NCI-H774 (cell line): ENCODE data around the gene HSF4.

ENCODE experiments used
- DNase-seq: peaks from one replicate; lab custom pipeline; 2025; lab: John Stamatoyannopoulos, UW

Gene HSF4

DNA sequence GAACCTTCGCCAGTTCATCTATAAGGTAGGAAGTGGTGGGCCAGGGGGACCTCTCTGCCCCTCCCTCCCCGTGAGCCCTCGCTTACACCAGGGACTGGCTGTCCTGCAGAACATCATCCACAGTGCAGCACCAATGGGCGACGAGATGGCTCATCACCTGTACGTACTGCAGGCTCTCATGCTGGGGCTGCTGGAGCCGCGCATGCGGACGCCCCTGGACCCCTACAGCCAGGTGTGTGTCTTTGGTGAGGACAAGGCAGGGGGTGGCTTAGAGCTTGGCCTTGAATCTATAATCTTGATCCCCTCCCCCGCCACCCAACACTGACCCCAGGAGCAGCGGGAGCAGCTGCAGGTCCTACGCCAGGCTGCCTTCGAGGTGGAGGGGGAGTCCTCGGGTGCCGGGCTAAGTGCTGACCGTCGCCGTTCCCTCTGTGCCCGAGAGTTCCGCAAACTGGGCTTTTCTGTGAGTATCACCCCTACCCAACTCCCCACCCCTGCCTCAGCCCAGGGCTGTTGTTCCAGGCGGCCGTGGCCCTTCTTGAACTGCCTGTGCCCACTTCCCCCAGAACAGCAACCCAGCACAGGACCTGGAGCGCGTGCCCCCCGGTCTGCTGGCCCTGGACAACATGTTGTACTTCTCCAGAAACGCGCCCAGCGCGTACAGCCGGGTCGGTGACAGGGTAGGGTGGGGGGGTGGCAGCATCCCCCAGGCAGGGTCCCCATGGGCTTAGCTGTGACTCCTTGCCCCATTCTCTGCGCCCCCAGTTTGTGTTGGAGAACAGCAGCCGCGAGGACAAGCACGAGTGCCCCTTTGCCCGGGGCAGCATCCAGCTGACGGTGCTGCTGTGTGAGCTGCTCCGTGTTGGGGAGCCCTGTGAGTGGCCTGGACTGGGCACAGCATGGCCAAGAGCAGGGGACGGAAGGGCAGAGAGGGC is 37.1 kb downstream of the HSF4 start:
- no peak for DNase-seq

DNA sequence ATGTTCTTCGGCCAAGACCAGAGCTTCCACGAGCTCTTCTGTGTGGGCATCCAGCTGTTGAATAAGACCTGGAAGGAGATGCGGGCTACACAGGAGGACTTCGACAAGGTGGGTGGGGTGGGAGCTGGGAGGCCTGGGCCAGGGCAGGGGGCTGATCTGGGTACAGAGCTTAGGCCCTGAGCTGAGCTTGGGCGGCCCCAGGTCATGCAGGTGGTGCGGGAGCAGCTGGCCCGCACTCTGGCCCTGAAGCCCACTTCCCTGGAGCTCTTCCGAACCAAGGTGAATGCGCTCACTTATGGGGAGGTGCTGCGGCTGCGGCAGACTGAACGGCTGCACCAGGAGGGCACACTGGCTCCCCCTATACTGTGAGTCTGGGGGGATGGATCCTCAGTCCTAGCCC is 37.9 kb downstream of the HSF4 start:
- no peak for DNase-seq

DNA sequence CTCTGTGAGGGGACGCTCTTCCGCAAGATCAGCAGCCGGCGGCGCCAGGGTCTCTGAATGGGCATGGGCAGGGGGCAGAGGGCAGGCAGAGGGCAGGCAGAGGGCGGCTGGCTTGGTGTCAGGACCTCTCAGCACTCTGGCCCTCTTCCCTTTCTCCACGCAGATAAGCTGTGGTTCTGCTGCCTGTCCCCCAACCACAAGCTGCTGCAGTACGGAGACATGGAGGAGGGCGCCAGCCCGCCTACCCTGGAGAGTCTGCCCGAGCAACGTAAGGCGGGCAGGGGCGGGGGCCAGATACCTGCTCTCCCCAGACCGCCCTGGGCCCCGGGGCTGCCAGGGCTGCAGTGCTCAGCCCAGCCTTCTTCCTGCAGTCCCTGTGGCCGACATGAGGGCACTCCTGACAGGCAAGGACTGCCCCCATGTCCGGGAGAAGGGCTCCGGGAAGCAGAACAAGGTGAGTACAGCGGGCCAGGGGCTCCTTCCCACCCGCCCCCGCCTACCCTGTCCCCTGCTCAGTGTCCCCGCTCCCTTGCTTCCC is 38.5 kb downstream of the HSF4 start:
- DNase-seq = no peak

DNA sequence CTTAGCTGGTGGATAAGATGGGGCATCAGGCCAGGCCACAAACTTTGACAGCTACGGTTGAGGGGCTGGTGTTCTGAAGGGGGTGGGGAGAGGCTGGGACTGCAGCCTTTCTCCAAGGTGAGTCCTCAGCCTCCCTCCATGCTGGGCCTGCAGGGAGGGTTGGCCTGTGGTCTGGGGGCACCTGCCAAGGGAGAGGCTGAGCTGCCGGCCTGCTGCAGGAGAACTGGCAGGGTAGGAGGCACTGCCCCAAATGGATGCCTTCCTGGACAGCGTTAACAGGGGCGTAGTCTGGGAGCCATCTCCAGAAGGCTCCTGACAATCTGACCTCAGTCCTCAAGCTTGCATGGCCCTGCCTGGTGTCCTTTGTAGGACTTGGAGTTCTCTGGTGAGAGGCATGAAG is 39.5 kb downstream of the HSF4 start:
- DNase-seq = no peak

DNA sequence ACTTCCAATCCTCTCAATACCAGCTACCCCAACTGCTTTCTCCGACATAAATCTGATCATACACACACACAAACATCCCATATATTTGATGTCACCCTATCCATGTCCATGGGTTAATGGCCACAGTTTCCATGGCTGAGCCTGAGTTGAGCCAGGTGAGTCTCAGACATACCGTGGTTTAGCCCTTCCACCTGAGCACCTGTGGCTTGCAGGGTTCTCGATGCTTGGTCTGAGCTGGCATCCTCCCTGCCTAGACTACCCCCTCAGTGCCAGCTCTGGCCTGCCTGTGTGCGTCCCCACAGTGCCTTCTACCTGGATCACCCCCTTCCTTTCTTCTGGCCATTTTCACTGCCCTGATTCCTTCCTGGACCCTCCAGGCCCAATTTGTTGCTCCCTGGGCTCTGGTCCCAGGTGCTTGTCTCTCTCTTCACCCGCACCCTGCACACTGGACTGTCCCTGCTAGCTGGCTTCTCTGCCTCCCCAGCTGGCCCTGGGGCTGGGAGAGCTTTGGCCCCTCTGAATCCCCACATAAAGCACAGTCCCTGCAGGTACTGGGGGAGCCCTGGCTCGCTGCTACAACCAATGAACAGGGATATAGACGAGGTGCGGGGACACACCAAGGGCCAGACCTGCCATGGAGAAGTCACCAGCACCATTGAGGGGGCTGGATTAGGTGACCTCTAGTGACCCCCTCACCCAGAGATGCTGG is 41.7 kb downstream of the HSF4 start:
- DNase-seq = no peak

DNA sequence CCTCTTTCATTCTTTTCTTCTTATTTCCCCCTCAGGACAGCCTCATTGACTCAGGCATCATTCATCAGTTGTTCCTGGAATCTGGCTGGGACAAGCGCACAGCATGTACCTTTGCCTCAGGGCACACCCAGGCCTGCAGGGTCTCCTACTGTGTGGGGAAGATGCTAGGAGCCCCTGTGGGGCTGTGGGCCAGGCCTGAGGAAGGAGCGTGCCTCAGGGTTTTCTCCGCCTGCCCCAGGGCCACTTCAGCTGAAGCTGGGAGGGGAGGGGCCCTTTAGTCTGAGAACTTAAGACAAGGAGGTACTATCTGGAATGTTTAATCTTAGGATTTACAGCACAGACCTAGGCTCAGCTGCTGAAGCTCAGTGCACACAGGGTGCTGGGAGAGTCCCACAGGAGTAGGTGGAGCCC is 42.3 kb downstream of the HSF4 start:
- DNase-seq = no peak

DNA sequence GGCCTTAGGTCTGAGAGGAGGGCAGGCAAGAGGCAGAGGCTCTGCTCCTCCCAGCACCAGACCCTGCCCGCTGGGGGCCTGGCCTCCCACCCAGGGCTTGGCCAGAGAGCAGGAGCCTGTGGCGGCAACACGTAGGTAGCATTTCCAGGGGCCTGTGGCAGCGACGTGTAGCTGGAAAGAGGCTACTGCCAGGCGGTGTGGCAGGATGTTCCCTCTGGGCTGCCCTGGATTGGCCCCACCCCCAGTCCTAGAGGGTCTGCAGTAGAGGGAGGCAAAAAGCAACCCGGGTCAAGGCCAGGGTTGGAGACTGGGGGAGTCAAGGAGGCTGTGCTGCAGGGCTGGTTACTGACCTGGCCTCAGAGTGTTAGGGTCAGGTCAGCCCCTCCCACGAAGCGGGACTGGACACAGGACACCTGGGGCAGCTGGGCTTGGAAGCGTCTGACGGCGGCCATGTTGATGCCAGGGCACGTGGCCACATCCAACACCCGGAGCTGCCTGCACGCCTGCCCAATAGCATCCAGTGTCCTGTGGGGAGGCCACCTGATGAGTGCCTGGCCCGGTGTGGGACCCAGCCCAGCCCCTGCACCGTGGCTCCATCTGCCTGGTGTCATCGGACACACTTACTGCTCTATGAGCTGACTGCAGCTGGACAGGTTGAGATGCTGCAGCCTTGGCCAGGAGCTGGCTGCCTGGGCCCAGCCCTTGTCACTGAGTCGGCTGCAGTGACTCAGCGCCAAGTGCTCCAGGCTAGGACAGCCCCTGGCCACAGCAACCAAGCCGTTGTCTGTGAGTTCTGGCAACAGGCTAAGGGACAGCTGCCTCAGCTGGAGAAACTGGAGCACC is 42.9 kb downstream of the HSF4 start:
- no peak for DNase-seq

DNA sequence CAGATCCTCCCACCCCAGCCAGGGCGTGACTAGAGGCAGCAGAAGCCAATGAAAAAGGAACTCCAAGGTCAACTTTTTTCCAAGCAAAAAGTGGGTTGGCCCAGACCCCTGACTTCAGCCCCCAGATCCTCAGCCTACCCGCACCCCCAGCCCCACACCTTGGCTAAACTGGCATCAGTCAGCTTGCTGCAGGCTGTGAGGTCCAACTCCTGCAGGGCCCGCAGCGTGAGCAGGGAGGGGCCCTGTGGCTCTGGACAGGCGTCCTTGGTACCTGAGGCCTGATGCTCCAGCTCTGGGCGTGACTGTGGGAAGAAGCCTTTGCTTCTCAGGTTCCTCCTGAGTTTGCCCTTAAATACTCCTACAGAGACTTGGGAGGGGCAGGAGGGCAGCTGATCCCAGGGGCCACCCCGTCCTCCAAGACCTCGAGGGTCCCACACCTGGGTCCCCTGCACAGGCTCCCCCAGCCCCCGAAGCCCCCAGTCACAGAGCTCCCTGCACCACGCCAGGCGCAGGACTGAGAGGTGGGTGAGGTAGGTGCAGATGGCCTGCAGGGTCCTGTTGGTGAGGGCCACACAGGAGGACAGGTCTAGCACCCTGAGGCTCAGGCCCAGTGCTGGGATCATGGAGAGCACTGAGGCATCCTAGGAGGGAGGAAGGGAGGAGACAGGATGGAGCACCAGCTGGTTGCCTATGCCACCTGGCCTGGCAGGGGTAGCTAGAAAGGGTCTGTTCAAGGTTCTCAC is 43.8 kb downstream of the HSF4 start:
- DNase-seq = no peak

DNA sequence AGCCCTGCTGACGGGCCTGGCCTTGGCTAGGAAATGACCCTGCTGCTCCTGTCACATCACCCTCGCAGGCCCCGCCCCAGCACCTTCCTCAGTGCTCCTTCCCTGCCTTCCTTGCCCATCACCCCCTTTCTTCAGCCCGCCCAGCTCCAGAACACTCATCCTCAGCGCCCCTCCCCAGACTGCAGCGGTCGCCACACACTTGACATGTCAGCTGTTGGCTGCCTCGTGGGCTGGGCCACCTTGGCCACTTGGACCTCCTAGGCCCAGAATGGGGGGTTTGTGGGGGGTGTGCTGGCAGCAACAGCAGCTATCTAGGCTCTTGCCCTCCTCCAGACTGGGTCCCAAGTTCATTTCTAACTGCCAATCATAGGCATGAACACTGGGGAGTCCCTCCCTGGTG is 45.0 kb downstream of the HSF4 start:
- no peak for DNase-seq

DNA sequence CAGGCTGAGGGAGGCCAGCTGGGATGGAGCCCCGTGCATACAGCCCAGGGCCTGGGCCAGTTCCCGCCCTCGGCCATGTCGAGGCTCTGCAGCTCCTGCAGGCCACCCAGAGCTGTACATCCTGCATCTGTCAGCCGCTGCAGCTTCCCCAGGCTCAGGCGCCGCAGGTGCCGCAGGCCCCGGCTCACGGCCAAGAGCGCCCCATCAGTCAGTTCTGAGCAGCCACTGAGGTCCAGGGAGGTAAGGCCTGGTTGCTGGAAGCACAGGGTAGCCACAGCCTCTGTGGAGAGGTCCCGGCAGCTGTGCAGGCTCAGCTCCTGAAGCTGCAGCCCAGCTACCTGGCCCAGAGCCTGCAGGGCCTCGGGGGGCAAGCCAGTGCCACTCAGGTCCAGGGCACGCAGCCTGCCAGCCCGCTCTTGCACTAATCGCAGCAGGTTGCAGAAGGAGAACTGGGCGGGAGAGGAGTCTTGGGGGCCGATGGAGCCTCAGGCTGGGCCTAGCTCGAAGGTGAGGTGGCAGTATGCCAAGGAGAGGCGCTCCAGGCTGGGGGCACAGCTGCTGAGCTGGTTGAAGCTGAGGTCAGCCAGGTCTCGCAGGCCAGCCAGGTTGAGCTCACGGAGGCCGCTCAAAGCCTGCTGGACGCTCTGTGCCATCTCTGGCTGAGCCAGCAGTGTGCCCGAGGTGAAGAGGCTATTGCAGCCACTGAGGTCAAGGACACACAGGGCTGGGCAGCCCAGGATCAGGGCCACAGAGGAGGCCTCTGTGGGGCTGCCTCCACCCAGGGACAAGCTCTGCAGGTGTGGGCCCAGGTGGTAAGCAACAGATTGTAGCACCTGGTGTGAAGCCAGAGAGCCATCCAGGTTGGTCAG is 45.8 kb downstream of the HSF4 start:
- DNase-seq = no peak

DNA sequence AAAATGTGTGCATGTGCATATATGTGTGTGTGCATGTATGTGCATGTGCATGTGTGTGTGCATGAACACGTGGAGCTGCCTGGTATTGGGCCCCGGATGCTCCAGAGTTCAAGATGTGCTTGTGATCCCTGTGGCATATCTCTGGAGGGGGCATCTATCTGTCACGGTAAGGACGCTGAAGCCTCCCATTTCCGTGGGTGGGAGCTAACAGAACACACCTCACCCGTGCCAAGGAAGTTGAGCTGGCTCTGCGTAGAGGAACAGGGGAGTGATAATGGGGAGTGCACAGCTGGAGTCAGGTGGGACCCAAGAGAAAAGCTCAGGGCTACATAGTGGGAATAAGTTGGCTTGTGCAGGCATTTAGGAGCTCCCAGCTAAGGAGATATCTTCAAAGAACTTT is 47.1 kb downstream of the HSF4 start:
- no peak for DNase-seq

DNA sequence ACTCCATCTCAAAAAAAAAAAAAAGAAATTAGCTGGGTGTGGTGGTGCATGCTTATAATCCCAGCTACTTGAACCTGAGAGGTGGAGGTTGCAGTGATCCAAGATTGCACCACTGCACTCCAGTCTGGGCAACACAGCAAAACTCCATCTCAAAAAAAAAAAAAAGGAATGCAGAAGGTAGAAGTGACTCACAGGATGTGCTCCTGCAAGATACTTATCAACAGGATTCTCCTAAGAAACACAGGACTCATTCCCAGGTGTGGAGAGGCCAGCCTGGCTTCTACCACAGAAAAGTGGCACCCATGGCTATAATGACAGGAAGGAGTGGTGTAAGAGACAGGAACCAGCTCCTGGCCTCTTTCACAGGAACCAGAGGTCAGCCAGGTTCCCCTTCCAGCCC is 48.2 kb downstream of the HSF4 start:
- DNase-seq = no peak

DNA sequence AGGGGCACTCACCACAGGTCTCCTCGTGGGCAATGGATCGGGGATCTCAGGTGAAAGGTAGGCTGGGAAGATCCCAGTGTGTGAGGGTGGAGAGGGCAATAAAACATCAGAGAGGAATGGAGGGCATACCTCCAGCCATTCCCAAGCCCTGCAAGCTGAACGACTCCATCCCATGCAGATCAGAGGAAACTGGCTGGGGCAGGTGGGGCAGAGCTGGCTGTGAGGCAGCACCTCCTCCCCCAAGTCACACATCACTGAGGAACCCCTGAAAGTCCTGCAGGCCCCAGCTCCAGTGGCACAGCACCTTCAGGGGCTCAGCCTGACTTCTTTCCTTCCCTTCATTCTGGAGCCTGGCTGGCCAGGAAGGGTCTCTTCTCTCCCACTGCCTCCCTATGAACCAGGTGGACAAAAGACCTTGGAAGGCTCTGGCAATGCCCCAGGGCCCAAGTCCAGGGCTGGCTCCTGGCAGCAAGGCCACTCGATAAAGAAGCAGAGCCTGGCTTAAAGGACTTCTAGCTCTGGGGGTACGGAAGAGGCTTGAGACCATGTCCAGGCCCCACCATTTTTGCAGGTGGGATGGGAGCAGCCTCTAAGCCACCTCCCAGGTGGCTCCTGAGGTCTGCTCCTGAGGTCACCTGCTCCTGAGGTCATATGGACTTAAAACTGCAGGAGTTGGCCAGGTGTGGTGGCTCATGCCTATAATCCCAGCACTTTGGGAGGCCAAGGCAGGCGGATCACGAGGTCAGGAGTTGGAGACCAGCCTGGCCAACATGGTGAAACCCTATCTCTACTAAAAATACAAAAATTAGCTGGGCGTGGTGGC is 48.9 kb downstream of the HSF4 start:
- DNase-seq = no peak

DNA sequence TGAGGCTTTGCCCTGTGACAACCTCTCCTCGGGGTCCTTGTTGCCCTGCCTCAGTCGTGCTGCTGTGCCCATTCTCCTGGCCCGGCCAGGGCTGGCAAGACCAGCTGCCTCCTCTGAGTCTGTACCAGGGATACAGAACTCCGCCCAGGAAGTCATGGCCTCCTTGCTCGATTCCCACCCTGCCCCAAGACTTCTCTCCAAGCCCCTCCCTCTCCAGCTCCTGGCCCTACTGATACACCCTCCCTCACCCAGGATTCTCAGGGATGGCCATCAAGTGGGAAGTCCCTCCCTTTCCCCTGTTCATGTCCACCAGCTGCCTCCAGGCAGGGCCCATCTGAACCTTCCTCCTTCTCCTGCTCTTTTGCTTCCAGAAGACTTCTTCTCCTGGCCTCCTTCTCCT is 51.2 kb downstream of the HSF4 start:
- DNase-seq = no peak

DNA sequence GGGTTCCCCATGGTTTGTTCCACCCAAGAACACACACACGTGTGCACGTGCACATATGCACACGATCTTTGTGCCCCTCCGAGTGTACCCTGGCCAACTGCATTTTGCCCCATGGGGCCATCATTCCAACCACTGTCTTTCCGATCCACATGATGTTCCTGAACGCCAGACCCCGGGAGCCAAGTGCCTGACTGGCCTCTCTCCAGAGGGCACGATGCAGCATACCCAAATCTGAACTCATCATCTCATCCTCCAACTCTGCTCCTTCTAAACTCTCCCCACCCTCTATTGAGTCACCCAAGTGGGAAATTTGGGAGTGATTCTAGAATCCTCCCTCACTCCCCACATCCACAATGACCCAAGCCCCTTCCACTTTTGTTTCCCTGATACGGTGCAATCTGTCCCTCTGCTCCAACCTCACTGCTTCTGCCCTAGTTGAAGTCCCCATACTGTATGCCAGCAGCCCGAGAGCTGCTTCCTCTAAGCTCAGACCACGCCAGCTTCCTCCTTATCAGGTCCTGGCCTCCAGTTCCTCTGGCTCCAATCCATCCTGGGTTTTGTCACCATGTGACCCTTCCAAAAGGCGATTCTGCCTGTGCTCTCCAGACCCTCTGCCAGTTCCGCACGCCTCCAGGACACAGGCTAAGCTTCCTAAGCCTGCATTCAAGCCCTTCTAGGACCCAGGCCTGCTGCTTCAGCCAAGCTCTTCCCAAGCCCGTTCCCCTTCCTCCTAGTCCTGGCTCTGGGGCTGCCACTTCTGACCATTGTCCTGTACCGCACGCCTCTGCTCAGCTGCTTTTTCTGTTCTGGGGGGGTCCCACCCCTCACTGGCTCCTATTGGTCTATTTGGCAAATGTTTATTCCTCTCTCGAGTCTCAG is 52.3 kb downstream of the HSF4 start:
- DNase-seq = no peak
